ENCODE measurements around the gene DACH1.

- TF ChIP-seq CTCF (IDR thresholded peaks at IDR 0.05 in 2 of 3, conservative IDR thresholded peaks at IDR 0.05 in 1 of 3; ENCODE audit: borderline replicate concordance in 1 of 3, insufficient read depth in 1 of 3, low read depth in 2 of 3, low read length in 2 of 3) (no peak), POLR2A (IDR thresholded peaks at IDR 0.05; ENCODE audit: borderline replicate concordance, extremely low read depth, insufficient read depth, insufficient read length) (no peak), EZH2 (IDR thresholded peaks at IDR 0.05) (no peak), ZNF274 (IDR thresholded peaks at IDR 0.05; ENCODE audit: low read depth, low read length) (no peak), POLR2AphosphoS5 (IDR thresholded peaks at IDR 0.05; ENCODE audit: low read depth, low read length) (no peak), JUND (IDR thresholded peaks at IDR 0.05) (no peak), EZH2phosphoT487 (IDR thresholded peaks at IDR 0.05; ENCODE audit: borderline replicate concordance) (no peak), REST (IDR thresholded peaks at IDR 0.05; ENCODE audit: low read depth) (no peak), YY1 (IDR thresholded peaks at IDR 0.05; ENCODE audit: extremely low read depth, insufficient replicate concordance, low read depth, low read length) (no peak), EGR1 (IDR thresholded peaks at IDR 0.05; ENCODE audit: low read depth) (no peak), ZFX (IDR thresholded peaks at IDR 0.05) (no peak), MAX (IDR thresholded peaks at IDR 0.05) (no peak), CEBPB (IDR thresholded peaks at IDR 0.05; ENCODE audit: low read depth) (no peak)
These were observed 330.8 kb downstream of the DACH1 start for GRCh38 chr13:71536201-71536600.

All from HCT116 (cell line).